GM19397 (cell line): Measurements from ENCODE around the gene POLR2L.

Source experiments
- ATAC-seq: cut with Tn5 transposase; IDR thresholded peaks from one replicate; pipeline ENCODE4 v1.9.1; 2021; ENCODE audit warnings: mild to moderate bottlenecking, moderate library complexity; ENCODE audit not compliant: unreplicated experiment

Gene POLR2L

GRCh38 chr11:869399-870126 lies 27.2 kb upstream of the POLR2L start:
- ATAC-seq = no peak

- no peak for ATAC-seq
Measured at GRCh38 chr11:868802-869201, 26.5 kb upstream of the POLR2L start.

GRCh38 chr11:868394-868793 lies 26.1 kb upstream of the POLR2L start:
- no peak for ATAC-seq

- ATAC-seq = no peak
Measured at GRCh38 chr11:867856-868358, 25.6 kb upstream of the POLR2L start.

GRCh38 chr11:866481-866880 lies 24.2 kb upstream of the POLR2L start:
- ATAC-seq = no peak

- ATAC-seq = no peak
Measured at GRCh38 chr11:865462-866430, 23.4 kb upstream of the POLR2L start.

- no peak for ATAC-seq
Measured at GRCh38 chr11:864898-865297, 22.6 kb upstream of the POLR2L start.

- no peak for ATAC-seq
Measured at GRCh38 chr11:863910-864827, 21.8 kb upstream of the POLR2L start.

GRCh38 chr11:863023-863909 lies 20.9 kb upstream of the POLR2L start:
- ATAC-seq = no peak

- ATAC-seq = no peak
Measured at GRCh38 chr11:862696-863022, 20.3 kb upstream of the POLR2L start.

- no peak for ATAC-seq
Measured at GRCh38 chr11:862081-862661, 19.8 kb upstream of the POLR2L start.

- no peak for ATAC-seq
Measured at GRCh38 chr11:861105-861479, 18.8 kb upstream of the POLR2L start.

- ATAC-seq = no peak
Measured at GRCh38 chr11:860234-861104, 18.1 kb upstream of the POLR2L start.

- no peak for ATAC-seq
Measured at GRCh38 chr11:859394-860131, 17.2 kb upstream of the POLR2L start.

GRCh38 chr11:858762-859339 lies 16.5 kb upstream of the POLR2L start:
- ATAC-seq = no peak

- ATAC-seq = no peak
Measured at GRCh38 chr11:858053-858761, 15.9 kb upstream of the POLR2L start.

- no peak for ATAC-seq
Measured at GRCh38 chr11:856397-856796, 14.1 kb upstream of the POLR2L start.
